HG03378 (cell line): Measurements from ENCODE around the gene CCDC158.
"Not testable (repeated sequence)": the region's sequence is repeated elsewhere in the genome, so short reads cannot be mapped to it uniquely, and the experiment has no call there.

Experiments
- ATAC-seq: cut with Tn5 transposase; IDR thresholded peaks from one replicate; pipeline ENCODE4 v1.9.1; 2021; ENCODE audit warnings: mild to moderate bottlenecking, moderate library complexity; ENCODE audit not compliant: unreplicated experiment

CCDC158 gene

DNA sequence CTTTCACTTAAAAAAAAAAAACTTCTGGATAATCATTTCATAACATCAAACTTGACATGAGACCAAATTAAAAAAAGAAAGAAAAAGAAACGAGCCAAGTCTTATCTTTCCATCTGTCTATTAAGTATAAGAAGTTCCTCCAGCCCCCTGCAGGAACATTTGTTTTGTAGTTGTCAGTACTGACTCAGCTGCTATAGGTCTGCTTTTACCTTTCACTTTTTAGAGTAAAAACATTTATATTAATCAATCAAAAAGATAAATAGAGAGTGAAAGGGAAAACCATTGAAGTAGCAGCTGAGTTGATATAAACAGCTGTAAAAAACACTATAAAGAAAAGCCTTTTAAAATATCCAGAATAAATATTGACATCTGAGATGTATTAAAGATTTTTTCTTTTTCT is 46.1 kb downstream of the CCDC158 start:
- ATAC-seq, result no peak

DNA sequence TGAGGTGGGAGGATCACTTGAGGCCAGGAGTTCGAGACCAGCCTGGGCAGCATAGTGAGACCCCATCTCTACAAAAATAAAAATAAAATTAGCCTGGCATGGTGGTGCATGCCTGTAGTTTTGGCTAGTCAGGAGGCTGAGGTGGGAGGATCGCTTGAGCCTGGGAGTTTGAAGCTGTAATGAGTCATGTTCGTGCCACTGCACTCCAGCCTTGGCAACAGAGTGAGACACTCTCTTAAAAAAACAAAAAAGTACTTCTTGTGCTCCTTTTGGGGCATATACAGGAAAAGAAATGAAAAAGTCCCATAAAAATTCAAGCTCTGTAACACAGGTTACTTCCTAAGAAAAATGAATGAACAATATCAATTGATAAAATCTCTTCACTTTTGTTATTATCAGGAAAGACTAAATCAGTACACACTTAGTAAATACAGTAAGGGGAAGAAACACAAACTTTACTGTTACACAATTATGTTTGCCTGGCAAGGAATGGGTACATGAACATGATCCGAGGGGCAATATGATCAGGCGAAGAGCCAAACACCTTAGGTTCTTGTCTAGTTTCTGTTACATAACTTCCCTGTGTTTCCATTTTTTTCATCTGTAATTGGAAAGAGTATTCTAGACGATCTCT is 46.9 kb downstream of the CCDC158 start:
- no peak for ATAC-seq

DNA sequence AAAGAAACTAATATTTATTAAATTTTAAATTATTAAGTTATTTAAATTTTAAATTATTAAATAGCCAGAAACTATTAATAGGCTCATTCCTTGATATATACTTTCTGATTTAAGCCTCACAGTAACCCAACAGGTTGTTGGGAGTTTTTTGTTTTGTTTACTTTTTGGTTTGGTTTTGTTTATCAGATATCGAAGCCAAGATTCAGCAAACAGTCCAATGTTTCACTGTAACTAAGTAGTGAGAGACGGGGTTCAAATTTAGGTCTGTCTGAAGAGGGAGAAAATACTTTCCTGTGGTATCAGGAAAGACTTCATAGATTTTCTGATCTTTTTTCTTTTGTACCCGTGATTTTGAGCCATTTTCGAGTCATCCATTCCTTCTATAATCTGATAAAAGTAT is 54.2 kb downstream of the CCDC158 start:
- no peak for ATAC-seq

DNA sequence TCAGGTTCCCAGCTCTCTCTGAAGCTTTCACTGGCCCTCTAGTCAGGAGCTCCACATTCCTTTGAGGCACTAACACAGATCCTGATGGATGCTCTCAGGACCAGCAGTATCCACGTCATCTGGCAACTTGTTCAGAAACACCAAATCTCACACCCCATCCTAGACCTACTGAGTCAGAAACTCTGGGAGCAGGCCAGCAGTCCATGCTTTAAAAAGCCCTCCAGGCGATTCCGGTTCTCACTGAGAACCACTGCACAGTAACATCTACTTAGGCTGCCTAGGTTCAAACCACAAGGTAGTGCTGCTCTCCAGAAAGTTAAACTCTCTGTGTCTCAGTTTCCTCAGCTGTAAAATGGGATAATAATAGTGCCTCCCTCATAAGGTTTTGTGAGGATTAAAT is 55.3 kb downstream of the CCDC158 start:
- no peak for ATAC-seq

DNA sequence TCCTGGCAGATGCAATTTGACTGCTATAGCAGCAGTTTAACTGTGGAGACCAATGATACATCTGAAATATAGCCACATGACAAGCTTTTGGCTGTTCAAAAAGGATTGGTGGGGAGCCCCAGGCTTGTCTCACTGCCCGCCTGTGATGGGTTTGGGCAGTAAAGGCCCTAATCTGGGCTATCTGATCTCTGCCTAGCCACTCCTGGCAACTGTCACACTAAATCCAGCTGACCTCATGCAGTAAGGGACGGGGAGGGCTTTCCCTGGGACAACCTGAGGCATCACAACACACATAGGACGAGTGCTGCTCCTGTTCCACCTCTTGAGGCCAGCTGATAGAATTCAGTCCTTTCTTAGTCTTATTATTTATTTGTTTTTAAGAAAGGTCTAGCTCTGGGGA is 56.2 kb downstream of the CCDC158 start:
- ATAC-seq, result no peak

DNA sequence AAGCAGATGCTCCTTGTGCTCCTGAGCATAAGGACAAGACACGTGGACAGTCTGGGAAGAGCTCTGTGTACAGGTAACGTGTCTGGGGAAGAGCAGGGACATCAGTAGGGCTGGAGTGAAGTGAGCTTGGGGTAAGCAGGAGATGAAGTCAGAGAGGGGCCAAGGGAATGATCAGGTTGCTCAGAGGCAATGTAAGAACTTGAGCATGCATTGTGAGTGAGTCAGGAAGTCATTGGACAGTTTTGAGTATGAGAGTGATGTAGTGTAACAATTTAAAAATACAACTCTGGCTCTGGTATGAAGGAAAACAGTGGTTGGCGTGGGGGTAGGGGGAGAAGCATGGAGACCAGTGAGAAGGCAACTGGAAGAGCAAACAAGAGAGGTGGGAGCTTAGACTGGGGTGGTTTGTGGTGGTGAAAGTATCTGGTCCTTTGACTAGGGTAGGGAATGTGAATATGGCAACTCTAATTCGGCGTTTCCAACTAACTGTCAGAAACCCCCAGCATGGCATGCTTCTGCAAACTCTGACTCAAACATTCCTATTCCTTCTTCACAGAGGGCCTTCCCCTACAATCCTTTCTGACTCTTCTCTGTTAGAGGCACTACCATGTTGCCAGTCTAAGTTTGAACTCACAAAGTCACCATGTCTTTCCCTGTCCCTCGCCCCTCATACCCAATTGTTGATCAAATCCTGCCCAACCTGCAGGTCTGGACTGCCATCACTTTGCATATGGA is 57.2 kb downstream of the CCDC158 start:
- no peak for ATAC-seq

DNA sequence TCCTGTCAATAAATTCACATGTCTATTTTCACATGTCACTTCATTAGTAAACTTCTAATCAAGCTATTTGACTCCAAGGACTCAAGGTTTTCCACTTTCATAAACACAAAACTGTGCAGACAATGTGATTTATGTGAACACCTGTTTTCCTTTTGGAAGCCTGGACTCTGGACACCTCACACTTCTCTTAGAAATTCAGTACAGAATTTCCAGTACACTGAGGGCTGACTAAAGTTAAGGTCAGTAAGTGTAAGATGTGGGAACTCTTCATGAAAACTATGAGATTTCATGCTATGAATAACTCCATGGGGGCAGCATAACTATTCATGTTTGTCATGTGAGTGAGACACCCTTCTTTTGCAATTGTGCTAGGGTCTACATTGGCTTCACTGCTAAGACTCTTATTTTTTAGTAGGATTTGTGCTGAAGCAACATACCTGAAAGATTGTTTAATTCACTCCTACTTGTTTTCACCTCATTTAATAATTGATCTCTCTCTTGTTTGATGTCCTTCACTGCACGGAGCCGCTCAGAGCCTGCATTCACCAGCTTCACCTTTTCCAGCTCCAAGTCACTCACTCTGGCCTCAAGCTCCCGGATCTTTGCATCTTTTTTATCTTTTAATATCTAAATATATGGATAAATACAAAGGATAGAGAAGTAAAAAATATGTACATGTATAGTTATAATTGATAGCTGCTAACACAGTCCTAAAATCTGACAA is 59.1 kb downstream of the CCDC158 start:
- ATAC-seq, result no peak

DNA sequence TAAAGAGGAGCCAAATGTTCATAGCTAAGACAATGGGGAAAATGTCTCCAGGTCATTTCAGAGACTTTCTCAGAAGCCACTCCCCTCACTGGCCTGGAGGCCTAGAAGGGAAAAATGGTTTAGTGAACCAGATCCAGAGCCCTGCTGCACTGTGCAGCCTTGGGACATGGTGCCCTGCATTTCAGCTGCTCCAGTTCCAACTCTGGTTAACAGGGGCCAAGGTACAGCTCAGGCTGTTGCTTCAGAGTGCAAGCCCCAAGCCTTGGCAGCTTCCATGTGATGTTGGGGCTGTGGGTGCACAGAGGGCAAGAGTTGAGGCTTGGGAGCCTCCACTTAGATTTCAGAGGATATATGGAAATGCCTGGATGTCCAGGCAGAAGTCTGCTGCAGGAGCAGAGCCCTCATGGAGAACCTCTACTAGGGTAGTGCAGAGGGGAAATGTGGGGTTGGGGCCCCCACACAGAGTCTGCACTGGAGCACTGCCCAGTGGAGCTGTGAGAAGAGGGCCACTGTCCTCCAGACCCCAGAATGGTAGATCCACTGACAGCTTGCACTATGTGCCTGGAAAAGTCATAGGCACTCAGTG is 61.0 kb downstream of the CCDC158 start:
- ATAC-seq, result not testable (repeated sequence)

DNA sequence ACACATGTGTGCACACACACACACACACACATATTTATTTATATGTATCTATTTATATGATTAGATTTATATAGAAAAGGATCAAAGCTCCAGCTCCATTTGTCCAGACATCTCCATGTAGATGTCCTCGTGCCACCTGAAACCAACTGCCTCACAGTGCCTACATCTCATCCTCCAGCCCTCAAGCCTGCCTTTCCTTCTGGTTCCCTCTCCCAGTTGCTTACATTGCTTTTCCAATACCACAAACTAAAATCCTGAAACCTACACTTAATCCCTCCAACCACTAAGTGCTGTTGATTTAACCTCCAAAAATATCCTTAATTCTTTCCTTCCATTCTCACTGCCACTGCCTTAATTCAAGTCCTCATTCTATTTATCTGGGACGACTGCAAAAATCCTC is 63.0 kb downstream of the CCDC158 start:
- no peak for ATAC-seq

DNA sequence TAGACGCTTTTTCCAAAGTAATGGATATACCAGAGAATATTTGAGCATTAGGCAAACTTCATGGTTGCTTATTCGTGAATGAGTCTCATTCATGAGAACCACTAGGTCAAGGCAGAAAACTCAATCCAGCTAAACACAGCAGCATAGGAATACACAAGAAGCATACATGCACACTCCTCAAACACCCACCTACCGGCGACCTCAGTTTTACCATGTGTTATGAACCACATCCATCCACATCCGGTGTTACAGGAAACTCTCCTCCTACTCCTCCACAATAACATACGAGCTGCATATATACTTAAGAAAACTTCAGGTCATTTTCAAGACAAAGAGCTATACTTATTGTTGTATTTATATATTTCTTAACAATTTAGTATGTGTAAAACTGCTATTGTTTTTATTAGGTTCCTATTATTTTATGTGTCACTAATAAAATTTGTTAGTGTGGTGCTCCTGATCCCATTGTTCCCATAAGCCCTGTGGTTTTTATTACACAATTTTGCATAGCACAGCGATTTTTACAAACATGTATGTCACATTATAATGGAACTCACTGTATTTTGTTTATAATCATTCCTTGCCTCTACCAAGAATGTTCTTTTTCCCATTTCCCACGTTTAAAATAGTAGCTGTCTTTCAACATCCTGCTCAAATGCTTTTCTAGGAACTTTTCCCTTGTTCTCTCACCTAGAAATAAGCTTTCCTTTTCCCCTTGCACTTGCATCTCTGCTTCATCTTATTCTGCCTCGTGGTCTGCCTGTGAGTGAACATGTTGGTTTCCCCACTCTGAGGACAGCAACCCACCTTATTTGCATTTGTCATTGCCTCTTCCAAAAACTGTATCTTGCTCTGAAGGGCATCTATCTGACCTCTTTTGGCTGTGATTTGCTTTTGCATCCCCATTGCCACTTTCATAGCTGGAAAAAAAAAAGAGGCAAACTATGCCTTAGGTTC is 66.1 kb downstream of the CCDC158 start:
- no peak for ATAC-seq

DNA sequence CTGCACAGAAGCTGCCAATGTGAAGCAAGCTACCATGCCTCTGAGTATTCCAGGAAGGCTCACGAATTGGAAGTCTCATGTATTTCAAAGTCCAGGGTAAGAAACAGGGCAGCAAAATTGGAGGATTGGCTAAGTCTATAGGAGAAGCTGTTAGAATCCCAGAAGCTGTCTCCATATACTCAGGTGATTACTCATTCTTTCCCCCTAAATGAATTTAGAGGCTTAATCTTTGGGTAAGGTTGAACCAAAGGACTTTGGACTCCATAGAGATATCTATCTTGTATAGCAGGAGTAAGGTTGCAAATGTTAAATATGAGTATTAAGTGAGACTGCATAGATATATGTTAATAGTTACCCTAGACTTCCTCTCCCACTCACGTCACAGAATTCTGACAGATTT is 78.1 kb downstream of the CCDC158 start:
- ATAC-seq, result no peak

DNA sequence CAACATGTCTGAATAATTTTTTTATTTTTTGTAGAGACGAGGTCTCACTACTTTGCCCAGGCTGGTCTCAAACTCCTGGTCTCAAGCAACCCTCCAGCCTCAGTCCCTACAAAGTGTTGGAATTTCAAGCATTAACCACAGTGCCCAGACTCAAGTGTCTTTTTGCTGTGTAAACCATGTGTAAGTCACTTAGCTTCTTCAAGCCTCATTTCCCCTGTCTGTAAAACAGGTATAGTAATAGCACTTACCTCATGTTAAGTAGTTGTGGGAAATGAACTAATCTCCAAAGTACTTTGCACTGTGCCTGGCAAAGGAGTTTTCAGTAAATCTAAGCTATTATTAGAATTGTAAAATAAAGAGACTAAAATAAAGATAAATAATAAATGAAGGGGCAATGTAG is 78.8 kb downstream of the CCDC158 start:
- ATAC-seq, result no peak

DNA sequence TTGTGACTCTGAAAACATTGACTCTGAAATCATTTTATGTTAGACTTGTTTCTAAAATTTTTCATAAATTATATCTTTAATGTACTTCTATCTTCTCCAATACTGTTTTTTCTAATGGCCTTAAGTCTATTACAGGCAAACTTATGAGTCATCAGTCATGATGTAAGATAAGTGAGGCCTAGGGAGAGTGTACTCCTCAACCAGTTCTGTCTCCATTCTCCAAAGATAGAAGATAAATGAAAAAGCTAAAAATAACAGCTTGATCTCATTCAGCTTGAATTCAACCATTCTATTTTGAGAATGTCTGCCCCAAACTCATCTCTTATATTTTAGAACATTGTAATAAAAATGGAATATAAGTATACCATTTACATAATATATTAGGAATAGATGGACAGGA is 79.9 kb downstream of the CCDC158 start:
- no peak for ATAC-seq

DNA sequence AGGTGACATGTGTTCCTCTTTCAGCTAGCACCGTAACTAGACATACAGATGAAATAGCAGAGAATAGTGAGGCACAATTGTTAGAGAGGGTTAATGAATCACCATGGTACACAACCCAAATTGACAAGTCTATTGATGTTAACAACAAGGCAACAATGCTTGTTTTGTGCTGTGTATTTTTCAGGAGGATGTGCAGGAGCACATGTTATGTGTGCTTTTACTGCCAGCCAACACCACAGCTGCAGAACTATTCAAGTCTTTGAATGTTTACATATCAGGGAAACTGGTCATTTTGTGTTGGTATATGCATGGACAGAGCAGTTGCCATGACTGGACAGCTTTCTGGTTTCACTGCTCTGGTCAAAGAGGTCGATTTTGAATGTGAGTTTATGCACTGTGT is 81.6 kb downstream of the CCDC158 start:
- no peak for ATAC-seq

DNA sequence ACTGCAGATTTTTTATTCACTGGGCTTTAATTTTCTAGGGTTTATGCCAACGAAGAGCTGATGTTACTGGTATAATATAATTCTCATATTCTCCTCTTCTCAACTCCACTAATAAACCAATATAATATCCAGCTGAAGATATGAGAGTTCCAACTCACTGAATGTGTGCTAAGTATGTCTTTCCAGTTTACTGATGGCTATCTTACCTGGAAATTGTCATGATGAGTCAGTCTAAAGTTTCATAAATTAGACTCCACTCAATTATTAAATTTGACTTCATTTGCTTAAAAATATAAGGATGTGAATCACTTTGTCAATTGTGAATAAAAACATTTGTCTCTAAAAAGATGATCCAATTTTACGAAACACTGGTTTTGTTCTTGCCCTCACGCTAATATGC is 86.1 kb downstream of the CCDC158 start:
- ATAC-seq, result no peak

DNA sequence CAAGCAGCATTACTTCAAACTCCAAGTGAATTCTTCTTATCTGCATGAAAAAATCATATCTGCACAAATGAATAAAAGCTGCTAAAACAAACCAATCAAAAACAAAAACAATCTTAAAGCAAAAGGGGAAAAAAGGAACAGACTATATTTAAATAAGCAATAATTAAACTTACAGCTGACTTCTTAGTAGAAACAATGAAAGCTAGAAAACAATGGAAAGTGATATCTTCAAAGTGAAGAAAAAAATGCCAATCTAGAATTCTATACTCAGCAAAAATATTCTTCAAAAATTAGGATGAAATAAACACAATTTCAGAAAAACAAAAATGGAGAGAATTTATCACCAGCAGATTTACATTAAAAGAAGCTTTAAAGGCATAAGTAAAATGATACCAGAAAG is 94.4 kb downstream of the CCDC158 start:
- no peak for ATAC-seq

DNA sequence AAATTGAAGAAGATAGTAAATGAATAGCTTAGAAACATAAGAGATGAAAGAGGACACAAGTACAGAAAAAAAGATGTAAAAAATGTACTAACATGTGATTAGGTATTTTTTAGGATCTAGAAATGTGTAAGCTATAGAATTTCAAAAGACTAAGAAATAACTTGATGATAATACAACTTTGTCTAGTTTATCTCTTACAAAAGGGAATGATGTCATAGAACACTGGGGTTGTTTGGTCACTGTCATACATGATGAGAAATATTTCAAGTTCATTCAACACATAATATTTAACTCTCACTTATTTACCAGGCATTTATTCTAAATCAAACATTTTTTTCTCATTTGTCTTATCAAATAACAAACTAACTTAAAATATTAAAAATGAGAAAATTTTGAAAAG is 95.9 kb downstream of the CCDC158 start:
- no peak for ATAC-seq

DNA sequence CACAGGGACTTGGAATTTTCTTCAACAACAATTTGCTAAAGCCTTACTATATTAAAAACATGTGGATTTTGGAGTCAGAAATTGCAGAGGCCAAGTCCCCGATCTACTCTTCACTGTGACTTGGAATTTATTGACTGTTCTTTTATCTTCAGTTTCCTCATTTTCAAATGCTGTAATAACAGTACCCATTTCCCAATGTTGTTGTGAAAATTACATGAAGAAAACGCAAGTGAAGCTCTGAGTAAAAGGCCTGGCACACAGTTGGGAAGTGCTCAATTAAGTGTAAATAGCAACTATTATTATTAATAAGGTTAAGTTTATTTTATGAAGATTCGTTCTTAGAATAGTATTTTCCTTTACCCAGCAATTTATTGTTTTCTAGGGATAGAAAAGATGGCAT is 98.7 kb downstream of the CCDC158 start:
- no peak for ATAC-seq

DNA sequence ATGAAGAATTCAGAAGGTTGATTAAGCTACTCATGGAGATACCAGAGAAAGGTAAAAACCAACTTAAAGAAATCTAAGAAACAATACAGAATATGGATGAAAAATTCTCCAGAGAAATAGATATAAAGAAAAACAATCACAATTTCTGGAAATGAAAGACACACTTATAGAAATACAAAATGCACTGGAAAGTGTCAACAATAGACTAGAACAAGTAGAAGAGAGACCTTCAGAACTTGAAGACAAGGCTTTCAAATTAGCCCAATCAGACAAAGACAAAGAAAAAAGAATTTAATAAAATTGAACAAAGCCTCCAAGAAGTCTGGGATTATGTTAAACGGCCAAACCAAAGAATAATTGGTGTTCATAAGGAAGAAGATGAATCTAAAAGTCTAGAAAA is 104.8 kb downstream of the CCDC158 start:
- no peak for ATAC-seq

DNA sequence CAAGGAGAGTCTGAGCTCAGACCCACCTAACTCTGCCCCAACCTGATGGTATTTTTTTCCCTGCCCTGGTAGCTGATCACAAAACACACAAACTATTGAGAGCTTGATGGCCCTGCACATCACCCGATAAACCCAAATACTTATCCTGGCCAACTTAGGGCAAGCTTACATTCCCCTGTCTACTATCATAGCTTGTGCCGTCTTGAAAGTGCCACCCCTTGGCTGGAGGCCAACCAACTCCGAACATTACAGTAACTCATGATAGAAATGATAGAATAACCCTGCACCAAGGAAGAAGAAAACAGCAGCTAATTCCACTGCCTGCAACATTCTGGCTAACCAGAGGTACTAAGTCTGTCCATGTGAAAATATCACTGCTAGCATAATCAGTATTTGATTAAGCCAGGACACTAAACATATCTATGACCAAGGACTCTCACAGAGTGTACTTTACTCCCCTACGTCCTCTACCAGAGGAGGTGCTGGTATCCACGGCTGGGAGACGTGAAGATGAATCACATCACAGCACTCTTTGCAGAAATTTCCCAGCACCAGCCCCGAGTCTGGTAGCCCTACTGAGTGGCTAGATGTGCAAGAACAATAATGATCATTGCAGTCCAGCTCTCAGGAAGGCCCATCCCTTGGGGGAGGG is 105.5 kb downstream of the CCDC158 start:
- ATAC-seq, result no peak
